Panc1 (cell line): Measurements from ENCODE around the gene CABLES2. TPM values are rescaled to one million over a fixed set of nuclear protein-coding genes. Genes with fewer than 3 reads are reported as not detected.

Source experiments
- ATAC-seq: fragments of 200-7000 bp; cut with Tn5 transposase; 2 replicates; pipeline ENCODE4 v1.9.1; 2020; ENCODE audit warnings: mild to moderate bottlenecking, moderate library complexity
- BruUV-seq: library from RNA; stranded (reverse); fragments of 400-500 nt; replicated peaks from 2 replicates; lab custom pipeline; 2021; lab: Mats Ljungman, UMichigan
- CTCF ChIA-PET: fragments of 300-600 bp; sonication (Branson Sonifier 250); formaldehyde crosslinking; loops from one replicate; lab custom pipeline; 2022; ENCODE audit warnings: antibody characterized with exemption; lab: Charles Lee
- POLR2A ChIA-PET: fragments of 300-600 bp; sonication (Branson Sonifier 250); formaldehyde crosslinking; loops from one replicate; lab custom pipeline; 2022; ENCODE audit warnings: antibody characterized with exemption; lab: Charles Lee
- DNase-seq: peaks from one replicate; pipeline ENCODE4 v3.0.0-alpha.2; 2010; ENCODE audit warnings: low read depth, low spot score
- H3K27ac ChIP-seq: 2 replicates; pipeline ENCODE4 v1.5.1; 2011; ENCODE audit warnings: mild to moderate bottlenecking, low read length, inconsistent platforms
- H3K27me3 ChIP-seq: fragments of 200-500 bp; sonication (Bioruptor generic); 2 replicates; pipeline ENCODE4 v1.6.0; 2014; ENCODE audit warnings: low read length, inconsistent platforms; ENCODE audit not compliant: control insufficient read depth, insufficient read depth
- H3K36me3 ChIP-seq: fragments of 200-500 bp; sonication (Bioruptor generic); 2 replicates; pipeline ENCODE4 v1.5.1; 2014; ENCODE audit warnings: inconsistent platforms, mild to moderate bottlenecking, low read length, moderate library complexity; ENCODE audit not compliant: control insufficient read depth, insufficient read depth
- H3K4me1 ChIP-seq: 2 replicates; pipeline ENCODE4 v1.5.1; 2011; ENCODE audit warnings: inconsistent platforms, mild to moderate bottlenecking, low read length, moderate library complexity; ENCODE audit not compliant: control insufficient read depth, insufficient read depth
- H3K4me3 ChIP-seq, 2 experiments: 2 replicates each; pipeline ENCODE4 v1.5.1; 2011 to 2012; ENCODE audit warnings: low read depth in 2 of 2, low read length in 2 of 2, mild to moderate bottlenecking in 2 of 2, inconsistent platforms in 1 of 2, moderate library complexity in 1 of 2
- H3K9me3 ChIP-seq: fragments of 200-500 bp; sonication (Bioruptor generic); 2 replicates; pipeline ENCODE4 v1.5.1; 2014; ENCODE audit warnings: low read depth, mild to moderate bottlenecking, inconsistent platforms, low read length, moderate library complexity; ENCODE audit not compliant: control insufficient read depth, insufficient read depth
- CTCF ChIP-seq: fragments of 450-650 bp; IDR thresholded peaks from 2 replicates; pipeline ENCODE4 v1.5.1; 2017; ENCODE audit warnings: mild to moderate bottlenecking
- POLR2AphosphoS5 ChIP-seq: IDR thresholded peaks from 2 replicates; pipeline ENCODE4 v1.6.1; 2012; ENCODE audit warnings: mild to moderate bottlenecking, low read depth, low read length, moderate library complexity
- SIN3A ChIP-seq: IDR thresholded peaks from 2 replicates; pipeline ENCODE4 v1.6.1; 2012; ENCODE audit warnings: low read depth, mild to moderate bottlenecking, low read length, moderate library complexity, borderline replicate concordance; ENCODE audit not compliant: insufficient read depth
- TCF7L2 ChIP-seq: IDR thresholded peaks from 2 replicates; pipeline ENCODE4 v1.6.1; 2011; ENCODE audit warnings: mild to moderate bottlenecking, low read depth, low read length, inconsistent platforms
- in situ Hi-C: cut with HindIII; loops from 2 replicates; pipeline ENCODE4 v1.10.0; 2016; ENCODE audit warnings: low sequenced_read_pairs, low pct_unique_long_range_greater_than_20kb
- intact Hi-C: fragments of 100-400 bp; cut with micrococcal nuclease; formaldehyde crosslinking; loops from one replicate; pipeline ENCODE4 v1.10.0; 2022; ENCODE audit not compliant: unreplicated experiment
- total RNA-seq: library from RNA; stranded (reverse); gene quantifications from one replicate; pipeline ENCODE4 v1.2.1, GENCODE V29; 2021; ENCODE audit not compliant: unreplicated experiment
- TF ChIP-seq, protein P1 (sequence below), 2 experiments: IDR thresholded peaks; 2 replicates each; pipeline ENCODE4 v1.6.1; 2011 to 2012; ENCODE audit warnings: low read depth in 2 of 2, control low read depth in 1 of 2, low read length in 1 of 2, mild to moderate bottlenecking in 1 of 2, moderate library complexity in 1 of 2; ENCODE audit not compliant: insufficient read depth in 1 of 2

CABLES2 gene
- total RNA-seq, 1 experiment from 2014 or later, result 9.8 TPM

DNA sequence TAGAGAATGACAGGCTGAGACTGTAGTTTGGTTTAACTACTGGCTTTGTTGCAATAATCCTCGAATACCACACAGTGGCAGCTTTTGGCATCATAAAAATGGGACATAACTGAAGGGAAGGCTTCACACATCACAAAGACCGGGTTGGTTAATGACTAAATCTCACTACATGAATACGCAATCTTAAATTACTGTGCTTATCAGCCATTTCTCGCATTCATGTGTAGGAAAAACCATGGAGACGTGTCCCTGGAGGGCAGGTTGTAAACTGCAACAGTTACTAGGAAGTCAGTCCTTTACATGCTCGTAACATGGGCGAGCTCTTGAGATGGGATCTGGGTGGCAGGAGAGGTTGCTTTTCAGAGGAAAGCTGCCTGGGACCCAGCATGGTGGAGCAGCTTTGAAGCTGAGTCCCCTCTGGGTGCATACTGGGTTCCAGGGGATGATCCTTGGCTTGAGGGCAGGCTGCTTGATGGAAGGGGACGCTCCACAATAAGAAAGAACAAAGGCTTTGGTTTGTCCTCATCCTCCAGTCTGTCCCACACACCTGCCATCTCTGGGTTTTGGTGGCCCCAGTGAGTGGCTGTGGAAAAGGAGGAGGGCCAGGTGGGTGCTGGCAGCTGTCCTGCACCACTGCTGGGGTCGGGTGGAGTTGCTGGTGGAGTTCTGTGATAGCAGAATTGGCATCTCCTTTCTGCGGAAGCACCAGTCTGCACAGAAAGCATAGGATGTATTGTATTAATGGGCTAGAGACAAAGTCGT, 18.1 kb downstream of the CABLES2 start:
- intact Hi-C loops (no loop called here), in situ Hi-C loops (no loop called here)
- TF ChIP-seq SIN3A (no peak), POLR2AphosphoS5 (no peak), CTCF (no peak), TCF7L2 (no peak)
- TF ChIP-seq, protein P1, sequence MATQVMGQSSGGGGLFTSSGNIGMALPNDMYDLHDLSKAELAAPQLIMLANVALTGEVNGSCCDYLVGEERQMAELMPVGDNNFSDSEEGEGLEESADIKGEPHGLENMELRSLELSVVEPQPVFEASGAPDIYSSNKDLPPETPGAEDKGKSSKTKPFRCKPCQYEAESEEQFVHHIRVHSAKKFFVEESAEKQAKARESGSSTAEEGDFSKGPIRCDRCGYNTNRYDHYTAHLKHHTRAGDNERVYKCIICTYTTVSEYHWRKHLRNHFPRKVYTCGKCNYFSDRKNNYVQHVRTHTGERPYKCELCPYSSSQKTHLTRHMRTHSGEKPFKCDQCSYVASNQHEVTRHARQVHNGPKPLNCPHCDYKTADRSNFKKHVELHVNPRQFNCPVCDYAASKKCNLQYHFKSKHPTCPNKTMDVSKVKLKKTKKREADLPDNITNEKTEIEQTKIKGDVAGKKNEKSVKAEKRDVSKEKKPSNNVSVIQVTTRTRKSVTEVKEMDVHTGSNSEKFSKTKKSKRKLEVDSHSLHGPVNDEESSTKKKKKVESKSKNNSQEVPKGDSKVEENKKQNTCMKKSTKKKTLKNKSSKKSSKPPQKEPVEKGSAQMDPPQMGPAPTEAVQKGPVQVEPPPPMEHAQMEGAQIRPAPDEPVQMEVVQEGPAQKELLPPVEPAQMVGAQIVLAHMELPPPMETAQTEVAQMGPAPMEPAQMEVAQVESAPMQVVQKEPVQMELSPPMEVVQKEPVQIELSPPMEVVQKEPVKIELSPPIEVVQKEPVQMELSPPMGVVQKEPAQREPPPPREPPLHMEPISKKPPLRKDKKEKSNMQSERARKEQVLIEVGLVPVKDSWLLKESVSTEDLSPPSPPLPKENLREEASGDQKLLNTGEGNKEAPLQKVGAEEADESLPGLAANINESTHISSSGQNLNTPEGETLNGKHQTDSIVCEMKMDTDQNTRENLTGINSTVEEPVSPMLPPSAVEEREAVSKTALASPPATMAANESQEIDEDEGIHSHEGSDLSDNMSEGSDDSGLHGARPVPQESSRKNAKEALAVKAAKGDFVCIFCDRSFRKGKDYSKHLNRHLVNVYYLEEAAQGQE (IDR thresholded peaks at IDR 0.05; ENCODE audit: insufficient read depth in 1 of 2, low read depth in 2 of 2, low read length in 1 of 2), result no peak
- H3K27ac ChIP-seq, result peak overlapping the region; percentile 94; the same call in 1 of the 2 replicates
- peaks cover 14% of the 10 kb centered on the region for H3K36me3 ChIP-seq
- H3K4me1 ChIP-seq, result peaks cover 30% of the 10 kb centered on the region
- H3K27me3 ChIP-seq, result no peaks in the 10 kb centered on the region
- no peak for DNase-seq
- 0 out of 4 replicates have a peak overlapping the region, but pooled peaks of 1 of the 2 experiments have one; percentile 90 for H3K4me3 ChIP-seq
- BruUV-seq, result no TSS peak
- no peaks in the 10 kb centered on the region for H3K9me3 ChIP-seq
- ChIA-PET POLR2A (no interaction called here), CTCF (interaction anchor here (0.6 kb wide), 1 partner anchor 111 kb away, joined by 6 read pairs; no protein-coding TSS in a partner anchor)
- no peak for ATAC-seq

GRCh38 chr20:62387933-62388635, 19.0 kb downstream of the CABLES2 start:
- Histone ChIP-seq H3K4me1 (peaks cover 30% of the 10 kb centered on the region), H3K36me3 (peaks cover 14% of the 10 kb centered on the region), H3K27me3 (no peaks in the 10 kb centered on the region), H3K9me3 (no peaks in the 10 kb centered on the region), H3K4me3 (peak overlapping the region; percentile 90 to 97), H3K27ac (peak overlapping the region; percentile 94)
- DNase-seq (no peak), ATAC-seq (no peak)
- ChIA-PET CTCF (interaction anchor here (0.6 kb wide), 1 partner anchor 112 kb away, joined by 6 read pairs; no protein-coding TSS in a partner anchor), POLR2A (no interaction called here)
- in situ Hi-C loops, result no loop called here
- TF ChIP-seq, protein P1 (IDR thresholded peaks at IDR 0.05; ENCODE audit: insufficient read depth in 1 of 2, low read depth in 2 of 2, low read length in 1 of 2), result no peak
- TF ChIP-seq POLR2AphosphoS5 (no peak), SIN3A (no peak), TCF7L2 (no peak), CTCF (no peak)
- no TSS peak for BruUV-seq
- intact Hi-C loops, result no loop called here
